Skin epidermis (tissue), 12 donors: ENCODE data around the gene MAGT1.
"Not testable (repeated sequence)": the region's sequence is repeated elsewhere in the genome, so short reads cannot be mapped to it uniquely, and the experiment has no call there.

Experiments used
- H3K27ac ChIP-seq, 21 experiments: fragments of 200-600 bp; sonication (generic) in 11 of 21; one replicate each; pipeline ENCODE4 v1.5.0; 2020; ENCODE audit warnings: mild to moderate bottlenecking in 3 of 21, inconsistent platforms in 2 of 21, moderate library complexity in 2 of 21
- H3K4me3 ChIP-seq, 7 experiments: fragments of 200-600 bp; sonication (generic) in 2 of 7; one replicate each; pipeline ENCODE4 v1.5.0; 2020; ENCODE audit warnings: inconsistent platforms in 2 of 7, mild to moderate bottlenecking in 2 of 7, moderate library complexity in 1 of 7

Gene MAGT1

GRCh38 chrX:77894921-77895886 is at the start of gene MAGT1:
TSS of gene MAGT1 (minus strand) at chrX:77895435. CDS start at chrX:77895410, 25 bp downstream.
- Histone ChIP-seq H3K27ac (peak within 1 kb of the TSS in 20 of 21 experiments; percentile 60 to 92 (median 85)), H3K4me3 (peak within 1 kb of the TSS; percentile 43 to 64 (median 55))

GRCh38 chrX:77945031-77945430 is 49.8 kb upstream of the MAGT1 start:
- H3K27ac ChIP-seq = not testable (repeated sequence)

GRCh38 chrX:77938083-77938680 is 42.9 kb upstream of the MAGT1 start:
- no peak overlapping the region for H3K27ac ChIP-seq
- H3K4me3 ChIP-seq = no peak overlapping the region

More at GRCh38 chrX:77945031-77945430, 49.8 kb upstream of the MAGT1 start:
- H3K4me3 ChIP-seq = not testable (repeated sequence)

GRCh38 chrX:77937291-77937690 is 42.1 kb upstream of the MAGT1 start:
- no peak overlapping the region for H3K4me3 ChIP-seq

GRCh38 chrX:77936299-77936698 is 41.1 kb upstream of the MAGT1 start:
- no peak overlapping the region for H3K27ac ChIP-seq
- no peak overlapping the region for H3K4me3 ChIP-seq

More at GRCh38 chrX:77937291-77937690, 42.1 kb upstream of the MAGT1 start:
- no peak overlapping the region for H3K27ac ChIP-seq

GRCh38 chrX:77935886-77936285 is 40.7 kb upstream of the MAGT1 start:
- no peak overlapping the region for H3K27ac ChIP-seq

GRCh38 chrX:77930581-77930980 is 35.3 kb upstream of the MAGT1 start:
- no peak overlapping the region for H3K27ac ChIP-seq
- no peak overlapping the region for H3K4me3 ChIP-seq

More at GRCh38 chrX:77935886-77936285, 40.7 kb upstream of the MAGT1 start:
- H3K4me3 ChIP-seq = no peak overlapping the region

- H3K27ac ChIP-seq = no peak overlapping the region
- no peak overlapping the region for H3K4me3 ChIP-seq
Measured at GRCh38 chrX:77925764-77926163, 30.5 kb upstream of the MAGT1 start.

GRCh38 chrX:77924320-77924859 is 29.2 kb upstream of the MAGT1 start:
- no peak overlapping the region for H3K27ac ChIP-seq

GRCh38 chrX:77922787-77923186 is 27.6 kb upstream of the MAGT1 start:
- no peak overlapping the region for H3K27ac ChIP-seq

More at GRCh38 chrX:77924320-77924859, 29.2 kb upstream of the MAGT1 start:
- H3K4me3 ChIP-seq = no peak overlapping the region

GRCh38 chrX:77919370-77919769 is 24.1 kb upstream of the MAGT1 start:
- H3K27ac ChIP-seq, H3K4me3 ChIP-seq: not testable (repeated sequence)

More at GRCh38 chrX:77922787-77923186, 27.6 kb upstream of the MAGT1 start:
- no peak overlapping the region for H3K4me3 ChIP-seq

- Histone ChIP-seq H3K4me3 (no peak overlapping the region), H3K27ac (peak overlapping the region in 5 of 21 experiments; percentile 14 to 68 (median 33))
Measured at GRCh38 chrX:77918568-77918967, 23.3 kb upstream of the MAGT1 start.

GRCh38 chrX:77917294-77917933 is 22.2 kb upstream of the MAGT1 start:
- H3K4me3 ChIP-seq = no peak overlapping the region
- H3K27ac ChIP-seq = peak overlapping the region in 7 of 21 experiments; percentile 10 to 68 (median 32)

GRCh38 chrX:77910108-77910840 is 15.0 kb upstream of the MAGT1 start, which contains the start of gene ATP7A:
TSS of gene ATP7A (plus strand) at chrX:77910693. CDS start at chrX:77971642, 60,949 bp downstream.
- H3K4me3 ChIP-seq = peak within 1 kb of the TSS; percentile 31 to 55 (median 47)
- peak within 1 kb of the TSS in 20 of 21 experiments; percentile 32 to 85 (median 74) for H3K27ac ChIP-seq

- no peak overlapping the region for H3K4me3 ChIP-seq
- H3K27ac ChIP-seq = no peak overlapping the region
Measured at GRCh38 chrX:77901506-77901905, 6.3 kb upstream of the MAGT1 start.

- peak overlapping the region; percentile 41 to 63 (median 51) for H3K4me3 ChIP-seq
- H3K27ac ChIP-seq = peak overlapping the region in 11 of 21 experiments; percentile 59 to 91 (median 80)
Measured at GRCh38 chrX:77900688-77901087, 5.5 kb upstream of the MAGT1 start.

GRCh38 chrX:77899081-77899828 is 4.0 kb upstream of the MAGT1 start, which contains the start of gene COX7B:
TSS of gene COX7B (plus strand) at chrX:77899468. CDS start at chrX:77899554, 86 bp downstream.
- H3K4me3 ChIP-seq = peak within 1 kb of the TSS; percentile 41 to 63 (median 51)
- H3K27ac ChIP-seq = peak within 1 kb of the TSS in 20 of 21 experiments; percentile 64 to 91 (median 80)

GRCh38 chrX:77893713-77894112 is 1.5 kb downstream of the MAGT1 start:
- H3K27ac ChIP-seq = no peak overlapping the region

More at GRCh38 chrX:77893713-77894112, 1.5 kb downstream of the MAGT1 start:
- H3K4me3 ChIP-seq = peak overlapping the region in 2 of 7 experiments; percentile 55
